ENCODE data around the gene KREMEN2. TPM values are rescaled to one million over a fixed set of nuclear protein-coding genes. Genes with fewer than 3 reads are reported as not detected.
A peak's percentile ranks its signal among the peaks of the same experiment; 100 is the strongest.

Gene KREMEN2
- total and polyA plus RNA-seq, 9 of the 15 experiments (the other 6 are each of a cell fraction or from before 2014, with no cell fraction given) = 0.04 to 7.7 (median 1.5) TPM; not detected in 1

GRCh38 chr16:2971134-2971984, 7.3 kb downstream of the KREMEN2 start (continued):
- TF ChIP-seq E2F8 (IDR thresholded peaks at IDR 0.05; ENCODE audit: low read depth, partially characterized antibody) (no peak), CTCFL (IDR thresholded peaks at IDR 0.05; ENCODE audit: borderline replicate concordance, insufficient read depth, low read depth, low read length, poor library complexity, severe bottlenecking) (peak; percentile 4), POLR2G (IDR thresholded peaks at IDR 0.05; ENCODE audit: low read depth, low read length) (peak; percentile 87), IFI16 (CRISPR knock-in tag; IDR thresholded peaks at IDR 0.05) (no peak), RBM22 (IDR thresholded peaks at IDR 0.05; ENCODE audit: low read depth, low read length, poor library complexity, severe bottlenecking) (peak; percentile 91), HNRNPL (IDR thresholded peaks at IDR 0.05; ENCODE audit: low read depth, low read length) (peak; percentile 77; the same call in 1 of the 2 replicates), CREBBP (IDR thresholded peaks at IDR 0.05; ENCODE audit: low read depth, low read length) (no peak), MAZ (CRISPR knock-in tag; conservative IDR thresholded peaks at IDR 0.05 in 1 of 2, IDR thresholded peaks at IDR 0.05 in 1 of 2) (0 out of 4 replicates have a peak, but pooled peaks of 1 of the 2 experiments have one; percentile 27), PTBP1 (IDR thresholded peaks at IDR 0.05; ENCODE audit: low read depth, low read length) (peak; percentile 50; the same call in 1 of the 2 replicates), SUPT5H (IDR thresholded peaks at IDR 0.05) (peak; percentile 9; the same call in 1 of the 2 replicates), CCNT2 (IDR thresholded peaks at IDR 0.05; ENCODE audit: borderline replicate concordance, extremely low read depth, insufficient read length, low read depth, low read length) (peak; percentile 14), ZNF764 (CRISPR knock-in tag; IDR thresholded peaks at IDR 0.05; ENCODE audit: low read depth) (no peak), FIP1L1 (IDR thresholded peaks at IDR 0.05; ENCODE audit: low read depth, low read length, poor library complexity, severe bottlenecking) (peak; percentile 67), USF1 (CRISPR knock-in tag; IDR thresholded peaks at IDR 0.05) (peak; percentile 1; the same call in 1 of the 2 replicates), NR4A1 (CRISPR knock-in tag; IDR thresholded peaks at IDR 0.05) (no peak), NR4A1 (tag; IDR thresholded peaks at IDR 0.05) (no peak), MYNN (IDR thresholded peaks at IDR 0.05) (peak; percentile 7; the same call in 1 of the 2 replicates), MYNN (CRISPR knock-in tag; IDR thresholded peaks at IDR 0.05) (no peak), ZNF146 (CRISPR knock-in tag; IDR thresholded peaks at IDR 0.05; ENCODE audit: unreplicated experiment) (no peak), POLR2AphosphoS5 (IDR thresholded peaks at IDR 0.05; ENCODE audit: control insufficient read depth, insufficient read depth, low read depth, low read length) (0 out of 2 replicates have a peak, but pooled peaks have one; percentile 25), SIRT6 (IDR thresholded peaks at IDR 0.05; ENCODE audit: low read depth, low read length) (peak; percentile 48), RBM17 (IDR thresholded peaks at IDR 0.05; ENCODE audit: borderline replicate concordance, low read depth, low read length) (no peak)

All from K562 (cell line).